NCI-H1417 (cell line): ENCODE measurements around the gene RASGEF1C.

Source experiments
- DNase-seq, 3 experiments: peaks; one replicate each; lab custom pipeline; 2025; lab: John Stamatoyannopoulos, UW

Gene RASGEF1C

GRCh38 chr5:180159756-180160155 is 49.3 kb downstream of the RASGEF1C start:
- DNase-seq = no peak

- DNase-seq = no peak
Observed at GRCh38 chr5:180157866-180158265, 51.1 kb downstream of the RASGEF1C start.

GRCh38 chr5:180156141-180156540 is 52.9 kb downstream of the RASGEF1C start:
- DNase-seq = no peak

- DNase-seq = no peak
Observed at GRCh38 chr5:180155365-180155926, 53.6 kb downstream of the RASGEF1C start.

- no peak for DNase-seq
Observed at GRCh38 chr5:180154821-180155364, 54.1 kb downstream of the RASGEF1C start.

- DNase-seq = no peak
Observed at GRCh38 chr5:180153991-180154390, 55.0 kb downstream of the RASGEF1C start.

- no peak for DNase-seq
Observed at GRCh38 chr5:180153099-180153498, 55.9 kb downstream of the RASGEF1C start.

- no peak for DNase-seq
Observed at GRCh38 chr5:180143656-180144364, 65.2 kb downstream of the RASGEF1C start.

- DNase-seq = no peak
Observed at GRCh38 chr5:180142824-180143610, 66.0 kb downstream of the RASGEF1C start.

GRCh38 chr5:180142021-180142765 is 66.8 kb downstream of the RASGEF1C start:
- DNase-seq = peak in 1 of 3 experiments; percentile 1

- DNase-seq = no peak
Observed at GRCh38 chr5:180141068-180141660, 67.8 kb downstream of the RASGEF1C start.

GRCh38 chr5:180140571-180140970 is 68.4 kb downstream of the RASGEF1C start:
- DNase-seq = no peak

- DNase-seq = no peak
Observed at GRCh38 chr5:180140079-180140554, 68.9 kb downstream of the RASGEF1C start.

- DNase-seq = no peak
Observed at GRCh38 chr5:180139731-180140055, 69.3 kb downstream of the RASGEF1C start.

- no peak for DNase-seq
Observed at GRCh38 chr5:180138976-180139730, 69.9 kb downstream of the RASGEF1C start.

GRCh38 chr5:180138214-180138975 is 70.6 kb downstream of the RASGEF1C start:
- DNase-seq = no peak

- DNase-seq = no peak
Observed at GRCh38 chr5:180137401-180138213, 71.4 kb downstream of the RASGEF1C start.

GRCh38 chr5:180136630-180137381 is 72.2 kb downstream of the RASGEF1C start:
- DNase-seq = no peak
